Fibroblast of peridontal ligament (primary cell): ENCODE results near the gene UBASH3B.
"Not testable (repeated sequence)": the region's sequence is repeated elsewhere in the genome, so short reads cannot be mapped to it uniquely, and the experiment has no call there.

ENCODE experiments used
- DNase-seq: peaks from one replicate; pipeline ENCODE4 v3.0.0-alpha.2; 2010; ENCODE audit errors: extremely low read depth

The UBASH3B gene

DNA sequence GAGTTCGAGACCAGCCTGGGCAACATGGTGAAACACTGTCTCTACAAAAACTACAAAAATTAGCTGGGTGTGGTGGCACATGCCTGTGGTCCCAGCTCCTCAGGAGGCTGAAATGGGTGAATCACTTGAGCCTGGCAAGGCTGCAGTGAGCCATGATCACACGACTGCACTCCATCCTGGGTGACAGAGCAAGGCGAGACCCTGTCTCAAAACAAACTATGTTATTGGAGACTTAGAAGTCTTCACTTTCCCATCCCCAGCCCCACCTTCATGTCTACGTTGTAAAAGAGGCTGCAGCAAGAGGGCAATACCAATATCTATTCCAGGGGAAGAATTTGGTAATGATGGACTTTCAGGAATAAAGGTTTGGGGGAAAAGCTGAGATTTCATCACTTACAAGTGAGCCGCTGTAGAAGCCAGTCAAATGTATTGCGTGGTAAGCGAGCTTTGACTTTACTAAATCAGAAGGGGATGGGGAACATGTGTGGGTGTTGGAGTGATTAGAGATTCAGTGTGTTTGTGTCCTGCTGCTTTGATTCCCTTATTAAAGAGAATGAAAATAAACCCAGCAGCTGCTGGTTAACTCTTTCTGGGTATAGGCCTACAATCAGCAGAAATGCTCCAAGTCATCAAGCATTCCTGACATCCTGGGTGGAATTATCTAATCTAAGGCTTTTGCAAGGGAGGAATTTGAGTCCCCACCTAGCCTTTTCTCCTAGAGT lies 53.7 kb downstream of the UBASH3B start:
- peak; percentile 76 for DNase-seq

DNA sequence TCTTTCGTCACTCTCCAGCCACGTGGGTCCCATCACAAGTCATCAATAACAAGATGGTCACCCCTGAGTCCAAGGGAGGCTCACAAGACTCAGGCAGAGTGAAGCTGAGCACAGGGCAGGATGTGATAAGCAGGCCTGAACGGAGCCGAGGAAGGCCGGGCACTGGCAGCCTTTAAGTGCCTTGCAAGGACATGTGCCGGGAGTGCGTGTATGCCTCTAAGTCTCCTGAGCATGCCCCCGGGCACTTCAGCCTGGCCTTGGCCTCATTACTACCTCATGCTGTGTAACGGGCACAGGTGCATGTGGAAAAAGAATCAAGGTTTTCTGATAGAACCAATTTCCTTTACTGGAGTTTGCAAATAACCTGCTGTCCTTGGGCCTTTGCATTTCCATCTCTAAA lies 55.8 kb downstream of the UBASH3B start:
- no peak for DNase-seq

DNA sequence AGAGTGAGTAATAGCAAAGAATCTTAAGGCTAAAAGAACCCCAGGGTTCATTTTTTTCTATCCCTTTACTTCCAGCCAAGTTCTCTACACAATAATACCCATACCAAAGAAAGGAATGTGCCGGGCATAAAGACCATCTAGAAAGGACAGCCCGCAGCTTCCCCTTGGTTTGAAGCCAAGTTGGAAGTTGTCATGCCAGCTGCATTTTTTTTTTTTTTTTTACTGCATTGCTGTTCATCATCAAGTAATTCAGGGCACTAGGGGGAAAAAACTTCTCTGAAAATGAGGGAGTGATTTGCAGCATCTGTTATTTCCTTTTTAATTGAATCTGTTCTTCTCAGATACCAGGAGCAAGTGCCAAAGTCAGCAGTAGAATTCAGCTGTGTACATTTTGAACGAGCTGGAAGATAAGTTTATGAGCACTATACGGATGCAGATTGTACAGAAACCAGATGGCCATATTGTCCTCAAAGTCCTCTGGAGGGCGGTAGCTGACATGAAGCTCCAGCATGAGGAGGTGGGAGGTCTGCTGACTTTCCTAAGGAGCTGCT lies 56.4 kb downstream of the UBASH3B start:
- peak; percentile 45 for DNase-seq

DNA sequence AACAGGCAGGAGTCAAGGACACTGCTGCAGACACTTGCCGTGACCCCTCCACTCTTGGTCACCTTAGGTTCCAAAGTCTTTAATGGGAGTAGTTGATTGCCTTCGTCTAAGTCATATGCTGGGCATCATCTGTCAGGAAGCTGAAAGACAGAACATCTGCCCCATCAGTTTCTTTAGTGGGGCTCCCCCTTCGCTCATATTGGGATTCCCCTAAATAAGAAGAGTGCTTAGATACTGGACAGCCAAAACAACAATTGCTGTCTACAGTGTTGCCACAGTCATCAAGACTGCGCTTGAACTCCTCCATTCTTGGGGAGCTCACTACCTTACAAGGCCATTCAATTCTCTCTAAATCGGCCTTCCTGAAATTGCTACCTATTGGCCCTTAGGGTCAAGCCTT lies 58.5 kb downstream of the UBASH3B start:
- DNase-seq, result no peak

DNA sequence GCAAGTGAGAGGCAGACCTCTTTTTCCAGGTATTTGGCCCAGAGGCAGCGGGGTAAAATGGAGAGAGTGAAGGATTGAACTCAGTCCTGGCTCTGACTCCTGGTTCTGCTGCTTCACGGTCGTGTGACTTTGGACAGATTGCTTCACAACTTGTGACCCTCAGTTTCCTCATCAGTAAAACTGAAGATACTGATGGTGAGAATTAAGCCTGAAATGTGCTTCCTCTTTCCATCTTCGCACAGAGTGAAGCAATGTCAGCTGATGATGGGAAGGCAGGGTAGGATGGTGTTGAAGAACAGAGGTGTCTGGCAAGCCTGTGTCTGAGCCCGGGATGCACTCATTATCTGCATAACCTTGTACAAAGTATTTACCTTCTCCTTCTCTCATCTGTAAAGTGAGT lies 59.0 kb downstream of the UBASH3B start:
- DNase-seq, result no peak

DNA sequence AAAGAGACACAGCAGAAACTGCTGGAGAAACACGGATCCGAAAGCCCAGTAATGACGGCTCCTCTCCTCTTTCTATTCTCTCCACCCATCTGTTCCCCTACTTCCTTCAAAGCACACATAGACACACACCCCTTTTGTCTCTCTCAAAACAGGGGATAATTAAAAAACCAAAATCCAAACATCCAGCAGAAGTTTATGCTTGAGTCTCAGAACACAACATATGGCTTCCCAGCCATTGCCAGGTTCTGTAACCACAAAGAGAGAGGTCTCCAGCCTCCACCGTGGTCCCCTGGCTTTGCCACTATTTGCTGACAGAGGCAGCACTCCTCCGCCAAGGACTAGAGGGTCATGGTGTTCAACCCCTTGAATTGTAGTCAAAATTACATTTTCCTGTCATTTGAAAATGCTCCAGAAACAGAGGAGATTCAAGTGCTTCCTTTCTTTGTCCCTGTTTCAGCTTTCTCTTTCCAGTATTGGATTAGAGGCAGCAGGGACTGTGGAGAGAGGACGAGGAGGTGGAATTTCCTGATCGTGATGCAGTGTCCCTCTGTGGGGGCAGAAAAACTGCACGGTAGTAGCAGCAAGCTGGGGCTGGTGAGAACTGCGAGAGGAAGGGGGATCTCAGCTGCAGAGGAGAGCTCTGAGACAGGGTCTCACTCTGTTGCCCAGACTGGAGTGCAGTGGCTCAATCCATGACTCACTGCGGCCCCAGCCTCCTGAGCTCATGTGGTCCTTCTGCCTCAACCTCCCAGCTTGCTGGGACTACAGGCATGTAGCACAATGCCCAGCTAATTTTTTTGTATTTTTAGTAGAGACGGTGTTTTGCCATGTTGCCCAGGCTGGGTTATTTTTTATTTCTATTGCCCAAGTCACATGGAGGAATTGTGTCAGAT lies 60.3 kb downstream of the UBASH3B start:
- DNase-seq, result no peak

DNA sequence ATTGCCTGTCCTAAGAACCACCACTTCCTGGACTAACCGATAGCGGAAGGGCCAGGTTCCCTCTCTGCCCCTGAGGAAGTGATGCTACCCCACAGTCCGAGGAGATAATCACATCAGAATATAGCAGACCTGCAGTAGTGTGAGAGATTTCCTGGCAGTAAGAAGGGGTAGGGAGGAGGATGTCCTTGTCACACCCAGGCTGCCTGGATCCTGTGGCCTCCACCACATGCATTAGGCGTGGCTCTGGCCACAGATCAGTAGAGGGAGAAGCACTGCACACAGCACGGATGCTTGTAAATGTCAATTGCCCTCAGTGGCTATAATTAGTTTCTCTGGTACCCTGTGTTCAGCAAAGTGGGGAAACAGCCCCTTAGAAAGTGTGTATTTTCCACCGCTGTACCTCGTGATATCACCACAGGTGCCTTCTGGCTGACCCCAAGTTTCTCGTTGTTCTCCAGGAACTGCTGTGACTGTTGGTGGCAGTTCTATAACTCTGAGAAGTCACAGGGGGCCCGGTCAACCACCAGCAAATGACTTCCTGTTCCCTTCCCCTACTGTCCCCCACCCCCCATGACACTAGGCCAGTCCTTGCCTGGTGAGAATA lies 61.8 kb downstream of the UBASH3B start:
- DNase-seq, result no peak

DNA sequence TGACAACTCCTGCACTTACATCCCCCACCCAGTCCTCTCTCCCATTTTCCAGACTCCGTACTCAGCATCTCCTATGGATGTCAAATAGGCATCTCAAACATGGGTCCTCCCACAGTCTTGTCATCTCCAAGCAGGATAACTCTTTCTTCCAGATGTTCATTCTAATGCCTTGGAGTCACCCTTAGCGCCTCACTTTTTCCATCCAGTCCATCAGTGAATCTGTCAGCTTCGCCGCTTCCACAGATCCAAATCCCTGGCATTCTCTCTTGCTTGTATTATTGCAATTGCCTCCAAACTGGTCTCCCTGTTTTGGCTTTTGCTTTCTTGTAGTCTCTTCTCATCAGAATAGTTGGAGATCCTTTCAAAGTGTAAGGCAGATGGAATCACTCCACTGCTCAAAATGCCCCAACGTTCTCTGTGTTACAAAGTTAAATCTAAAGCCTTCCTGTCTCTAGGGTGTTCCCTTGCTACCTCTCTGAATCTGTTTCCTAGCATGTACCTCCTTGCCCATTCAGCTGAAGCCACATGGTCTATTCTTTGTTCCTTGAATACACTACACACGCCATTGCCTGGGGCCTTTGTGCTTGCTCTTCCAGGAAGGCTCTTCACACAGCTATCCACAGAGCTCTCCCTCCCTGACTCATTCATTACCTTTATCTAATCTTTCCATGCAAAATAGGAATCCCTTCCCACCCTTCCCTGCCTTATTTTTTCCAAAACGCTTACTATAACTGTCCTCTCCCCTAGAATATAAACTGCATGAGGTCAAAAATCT lies 64.8 kb downstream of the UBASH3B start:
- DNase-seq, result no peak

DNA sequence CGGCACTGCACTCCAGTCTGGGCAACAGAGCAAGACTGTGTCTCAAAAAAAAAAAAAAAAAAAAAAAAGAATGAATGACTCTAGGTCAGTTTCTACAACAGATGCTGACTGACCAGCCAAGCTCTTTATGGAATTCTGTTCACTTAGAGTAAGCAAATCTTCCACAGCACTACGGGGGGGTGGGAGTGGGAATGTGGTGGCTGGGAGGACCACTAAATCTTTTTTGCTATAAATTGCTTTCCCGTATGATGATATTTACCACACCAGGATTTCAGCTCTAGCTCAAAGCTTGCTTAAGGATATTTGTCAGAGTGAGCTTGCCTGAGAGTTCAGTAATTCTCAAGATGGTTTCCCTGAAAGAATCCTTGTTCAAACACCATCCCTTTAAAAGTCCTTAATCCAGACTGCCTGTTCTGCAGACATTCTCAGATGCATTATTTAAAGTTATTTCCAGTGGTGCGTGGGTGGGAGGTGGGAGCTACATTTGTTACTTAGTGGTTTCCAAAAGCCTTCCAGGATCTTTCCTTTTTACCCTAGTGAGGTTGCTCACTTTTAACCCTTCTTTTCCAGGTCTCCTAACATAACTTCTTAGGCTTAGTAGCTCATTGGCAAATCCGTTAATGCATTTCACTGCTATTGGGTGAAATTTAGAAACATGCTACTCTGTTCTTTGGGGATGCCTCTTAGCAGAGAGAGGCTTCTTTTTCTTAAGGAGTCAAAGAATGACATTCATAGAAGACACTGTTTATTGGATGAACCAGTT lies 65.9 kb downstream of the UBASH3B start:
- DNase-seq, result peak; percentile 54

DNA sequence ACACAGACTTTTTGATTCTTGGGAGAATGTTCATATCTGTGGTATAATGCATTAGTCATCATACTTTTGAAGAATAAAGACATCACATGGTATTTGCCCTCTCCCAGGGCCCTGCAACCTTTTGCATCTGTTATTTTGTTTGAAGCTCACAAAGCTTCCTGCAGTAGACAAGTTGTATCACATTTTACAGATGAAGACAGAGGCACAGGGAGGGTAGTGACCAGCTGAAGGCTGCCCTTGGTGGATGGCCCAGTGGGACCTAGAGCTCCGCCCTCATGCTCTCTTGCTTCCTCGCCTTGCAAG lies 66.4 kb downstream of the UBASH3B start:
- peak; percentile 82 for DNase-seq

DNA sequence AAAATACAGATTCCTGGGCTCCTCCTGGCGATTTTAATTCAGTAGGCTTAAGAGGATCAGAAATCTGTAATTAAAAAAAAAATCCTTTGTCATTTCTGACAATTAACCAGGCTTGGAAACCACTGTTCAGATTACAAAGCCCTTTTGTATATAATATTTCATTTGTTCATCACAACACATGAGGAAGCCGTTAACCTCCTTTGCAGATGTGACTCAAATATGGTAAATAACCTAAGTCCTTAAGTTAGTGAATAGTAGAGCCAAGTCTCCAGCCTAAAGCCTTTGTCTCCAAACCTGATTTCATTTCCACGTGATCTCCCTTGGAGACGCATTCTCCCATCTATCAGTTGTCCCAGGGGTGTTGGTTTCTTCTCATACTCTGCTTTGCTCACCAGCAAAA lies 67.6 kb downstream of the UBASH3B start:
- peak; percentile 46 for DNase-seq

DNA sequence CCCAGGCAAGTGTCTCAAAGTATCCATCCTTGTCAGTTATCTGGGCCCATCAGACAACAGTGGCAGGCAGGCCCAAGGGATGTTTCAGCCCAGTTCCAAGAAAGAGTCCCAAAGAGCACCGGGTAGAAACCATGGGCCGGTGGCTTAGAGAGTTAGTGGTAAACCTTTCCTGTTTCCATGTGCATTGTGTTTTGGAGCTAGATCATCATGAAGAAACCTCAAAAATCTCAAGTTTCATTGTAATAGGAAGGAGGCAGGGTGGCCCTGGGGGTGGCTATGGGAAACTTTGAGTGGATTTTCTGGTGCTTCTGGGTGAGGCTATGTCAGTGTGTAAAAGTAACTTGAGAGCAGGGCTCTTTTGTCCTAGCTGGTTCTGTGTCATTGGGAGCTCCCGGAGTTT lies 68.1 kb downstream of the UBASH3B start:
- peak; percentile 61 for DNase-seq

DNA sequence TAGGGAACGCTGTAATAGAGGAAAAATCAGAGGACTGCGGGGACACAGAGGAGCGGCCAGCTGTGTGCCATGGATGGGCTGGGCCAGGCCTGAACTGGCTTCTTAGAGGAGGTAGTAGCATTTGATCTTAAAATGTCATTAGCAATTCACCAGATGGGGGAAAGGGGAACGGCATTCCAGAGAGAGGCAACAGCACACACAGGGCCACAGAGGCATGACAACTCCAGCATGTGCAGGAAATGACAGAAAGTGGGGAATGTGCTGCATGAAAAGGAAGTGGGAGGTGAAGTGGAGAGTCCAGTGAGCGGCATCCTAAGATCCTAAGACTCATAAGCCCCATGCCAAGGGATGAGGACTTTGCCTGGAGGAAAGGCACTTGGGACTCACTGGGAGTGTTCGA lies 69.0 kb downstream of the UBASH3B start:
- no peak for DNase-seq

DNA sequence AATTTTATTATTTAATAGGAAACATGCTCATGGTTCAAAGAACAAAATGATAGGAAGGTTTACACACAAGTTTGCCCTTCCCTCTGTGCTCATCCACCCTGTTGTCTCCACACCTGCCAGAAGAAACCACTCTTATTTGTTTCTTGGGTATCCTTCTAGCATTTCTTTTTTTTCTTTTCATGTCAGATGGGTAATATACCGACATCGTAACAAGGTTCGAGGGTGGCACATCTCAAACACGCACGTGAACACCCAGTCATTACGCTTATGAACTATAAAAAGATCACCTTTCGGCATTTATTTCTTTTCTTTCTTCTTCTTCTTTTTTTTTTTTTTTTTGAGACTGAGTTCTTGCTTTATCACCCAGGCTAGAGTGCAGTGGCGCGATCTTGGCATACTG lies 70.5 kb downstream of the UBASH3B start:
- DNase-seq, result no peak

DNA sequence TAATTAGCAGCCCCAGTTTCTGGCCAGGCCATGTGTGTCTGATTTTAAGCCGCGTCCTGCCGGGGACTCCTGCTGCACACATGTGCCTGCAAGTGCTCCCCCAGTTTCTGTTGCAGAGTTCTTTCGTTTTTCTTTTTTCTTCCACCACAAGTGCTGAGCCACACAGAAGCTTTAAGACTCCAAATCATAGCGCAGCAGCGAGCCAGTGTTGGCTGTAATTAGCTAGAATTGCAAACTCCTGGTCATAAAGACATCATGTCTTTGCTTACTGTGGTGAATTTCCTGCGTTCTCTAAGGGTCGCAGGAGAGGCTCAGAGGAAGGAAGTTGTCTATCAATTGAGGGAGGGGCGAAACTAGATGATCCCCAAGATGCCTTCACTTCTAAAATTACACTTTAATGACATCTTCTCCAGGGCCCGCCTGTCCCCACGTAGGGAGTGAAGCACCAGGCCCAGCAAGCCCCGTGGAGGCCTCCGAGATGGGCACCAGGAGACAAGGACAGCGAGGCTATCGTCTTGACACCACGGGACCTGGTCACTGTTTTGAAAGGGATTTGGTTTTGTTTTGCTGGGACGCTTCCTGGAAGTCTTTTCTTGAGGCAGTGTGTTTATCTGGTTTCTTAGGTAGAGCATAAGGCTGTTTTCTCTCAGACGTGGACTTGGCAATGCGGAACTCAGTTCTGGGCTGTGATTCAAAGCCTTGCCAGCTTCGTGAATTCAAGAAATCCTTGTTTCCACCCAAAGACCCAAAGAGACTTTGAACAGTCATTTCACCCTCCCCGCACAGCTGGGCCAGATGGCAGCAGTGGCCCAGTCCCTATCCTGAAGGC lies 71.8 kb downstream of the UBASH3B start:
- peak; percentile 58 for DNase-seq

DNA sequence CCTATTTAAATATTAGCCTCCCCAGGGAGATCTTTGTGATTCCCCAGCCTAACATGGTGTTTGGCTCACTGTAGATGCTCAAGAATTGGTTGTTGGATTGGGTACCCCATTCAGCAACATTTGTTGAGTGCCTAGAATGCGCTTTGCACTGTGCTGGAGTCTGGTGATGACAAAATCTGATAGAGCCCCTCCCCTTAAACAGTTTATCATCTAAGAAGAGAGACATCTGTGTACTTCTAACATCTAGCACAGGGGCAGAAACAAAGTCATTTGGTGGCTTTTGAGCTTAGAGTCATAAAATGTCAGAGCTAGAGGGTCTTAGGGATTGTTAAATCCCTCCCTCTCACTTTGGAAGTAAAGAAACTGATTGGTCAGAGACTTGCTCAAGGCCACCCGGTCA lies 73.0 kb downstream of the UBASH3B start:
- DNase-seq, result no peak

DNA sequence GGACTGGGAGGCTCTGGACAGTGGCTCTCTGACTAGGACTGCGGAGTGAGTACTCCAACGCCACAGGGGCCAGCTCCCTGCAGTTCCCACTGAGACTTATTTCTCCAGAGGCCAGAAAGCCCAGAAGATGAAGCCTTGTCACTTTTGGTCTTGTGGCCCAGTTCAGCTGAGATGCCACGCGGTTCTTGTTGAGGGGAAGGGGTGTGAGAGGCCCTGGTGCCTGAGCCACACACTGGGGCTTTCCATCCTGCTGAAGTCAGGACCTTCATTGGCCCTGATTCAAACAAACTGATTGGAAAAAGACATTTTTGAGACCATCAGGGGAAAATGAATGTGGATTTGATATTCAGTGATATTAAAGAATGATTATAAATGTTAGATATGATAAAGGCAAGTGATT lies 73.6 kb downstream of the UBASH3B start:
- no peak for DNase-seq

DNA sequence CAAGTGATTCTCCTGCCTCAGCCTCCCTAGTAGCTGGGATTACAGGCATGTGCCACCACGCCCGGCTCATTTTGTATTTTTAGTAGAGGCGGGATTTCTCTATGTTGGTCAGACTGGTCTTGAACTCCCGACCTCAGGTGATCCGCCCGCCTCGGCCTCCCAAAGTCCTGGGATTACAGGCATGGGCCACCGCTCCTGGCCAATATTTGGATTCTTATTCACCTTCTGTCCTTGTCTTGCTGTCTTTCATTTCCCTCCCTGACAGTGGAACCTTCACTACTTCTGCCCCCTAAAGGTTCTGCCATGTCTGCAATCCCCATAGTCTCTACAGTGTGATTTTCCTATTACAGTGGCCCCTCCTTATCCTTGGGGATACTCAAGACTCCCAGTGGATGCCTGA lies 75.2 kb downstream of the UBASH3B start:
- DNase-seq, result not testable (repeated sequence)

DNA sequence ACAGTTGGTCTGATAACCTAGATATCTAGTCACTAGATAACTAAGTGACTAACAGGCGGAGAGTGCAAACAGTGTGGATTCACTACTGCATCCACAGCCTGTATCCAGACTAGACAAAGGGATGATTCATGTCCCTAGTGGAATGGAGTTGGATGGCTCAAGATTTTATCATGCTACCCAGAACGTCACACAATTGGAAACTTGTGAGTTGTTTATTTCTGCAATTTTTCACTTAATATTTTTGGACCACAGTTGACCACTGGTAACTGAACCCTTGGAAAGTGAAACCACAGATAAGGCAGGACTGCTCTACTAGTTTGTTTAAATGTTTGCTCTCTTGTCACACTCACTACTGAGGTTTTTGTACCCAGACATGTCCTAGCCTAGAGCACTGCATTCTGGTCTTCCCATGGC lies 76.0 kb downstream of the UBASH3B start:
- peak; percentile 89 for DNase-seq
